ENCODE results near the gene SVEP1.

GRCh38 chr9:110455860-110456259 is 123.7 kb downstream of the SVEP1 start:
- TF ChIP-seq POLR2AphosphoS5 (IDR thresholded peaks at IDR 0.05): no peak
- no peak for TF ChIP-seq CTCF (IDR thresholded peaks at IDR 0.05 in 8 of 11, conservative IDR thresholded peaks at IDR 0.05 in 3 of 11)
- no peak for TF ChIP-seq POLR2A (IDR thresholded peaks at IDR 0.05)
